H9 (cell line): ENCODE data around the gene UTP3. TPM values are rescaled to one million over a fixed set of nuclear protein-coding genes. Genes with fewer than 3 reads are reported as not detected.

Experiments used
- DNase-seq: peaks from one replicate; pipeline ENCODE4 v3.0.0-alpha.2; 2017
- H2AFZ ChIP-seq: one replicate; pipeline ENCODE4 v1.6.1; 2013; ENCODE audit warnings: mild to moderate bottlenecking, low read length, control low read depth, moderate library complexity
- H2AK5ac ChIP-seq: 2 replicates; pipeline ENCODE4 v1.6.1; 2013; ENCODE audit warnings: low read length, control low read depth, mixed read lengths; ENCODE audit not compliant: insufficient read length
- H2BK120ac ChIP-seq: one replicate; pipeline ENCODE4 v1.6.1; 2013; ENCODE audit warnings: low read depth, mild to moderate bottlenecking, low read length, control low read depth, inconsistent platforms; ENCODE audit not compliant: poor library complexity, severe bottlenecking
- H2BK12ac ChIP-seq: 2 replicates; pipeline ENCODE4 v1.6.1; 2013; ENCODE audit warnings: low read length, control low read depth, mixed read lengths, low read depth; ENCODE audit not compliant: insufficient read length
- H2BK15ac ChIP-seq: 2 replicates; pipeline ENCODE4 v1.6.1; 2013; ENCODE audit warnings: low read depth, low read length, control low read depth
- H2BK20ac ChIP-seq: one replicate; pipeline ENCODE4 v1.6.1; 2013; ENCODE audit warnings: low read depth, mild to moderate bottlenecking, low read length, control low read depth, inconsistent platforms; ENCODE audit not compliant: poor library complexity, severe bottlenecking
- H2BK5ac ChIP-seq: 2 replicates; pipeline ENCODE4 v1.6.1; 2013; ENCODE audit warnings: low read length, control low read depth, mixed read lengths; ENCODE audit not compliant: insufficient read length
- H3K14ac ChIP-seq: 2 replicates; pipeline ENCODE4 v1.6.1; 2013; ENCODE audit warnings: low read length, control low read depth; ENCODE audit not compliant: insufficient read depth
- H3K18ac ChIP-seq: 2 replicates; pipeline ENCODE4 v1.6.1; 2013; ENCODE audit warnings: low read depth, mild to moderate bottlenecking, mixed read lengths, low read length, control low read depth; ENCODE audit not compliant: insufficient read length
- H3K23ac ChIP-seq: 2 replicates; pipeline ENCODE4 v1.6.1; 2013; ENCODE audit warnings: low read length, control low read depth, mixed read lengths, low read depth; ENCODE audit not compliant: insufficient read length
- H3K23me2 ChIP-seq: 2 replicates; pipeline ENCODE4 v1.6.1; 2013; ENCODE audit warnings: low read depth, mild to moderate bottlenecking, mixed read lengths, low read length, control low read depth; ENCODE audit not compliant: insufficient read length, poor library complexity, severe bottlenecking
- H3K27ac ChIP-seq: 2 replicates; pipeline ENCODE4 v1.5.1; 2013; ENCODE audit warnings: low read length, control low read depth, mixed read lengths, low read depth; ENCODE audit not compliant: insufficient read length
- H3K27me3 ChIP-seq: 2 replicates; pipeline ENCODE4 v1.6.1; 2013; ENCODE audit warnings: low read length, control low read depth, inconsistent platforms; ENCODE audit not compliant: insufficient read depth
- H3K4ac ChIP-seq: 2 replicates; pipeline ENCODE4 v1.6.1; 2013; ENCODE audit warnings: low read depth, mild to moderate bottlenecking, control low read depth, inconsistent platforms, low read length, moderate library complexity
- H3K4me1 ChIP-seq: 2 replicates; pipeline ENCODE4 v1.6.1; 2013; ENCODE audit warnings: low read length, control low read depth, inconsistent platforms; ENCODE audit not compliant: insufficient read depth
- H3K4me2 ChIP-seq: 2 replicates; pipeline ENCODE4 v1.6.1; 2013; ENCODE audit warnings: low read length, control low read depth, mixed read lengths; ENCODE audit not compliant: insufficient read length, insufficient read depth
- H3K56ac ChIP-seq: 2 replicates; pipeline ENCODE4 v1.6.1; 2013; ENCODE audit warnings: low read depth, mild to moderate bottlenecking, mixed read lengths, low read length, control low read depth; ENCODE audit not compliant: insufficient read length
- H3K79me1 ChIP-seq: 2 replicates; pipeline ENCODE4 v1.6.1; 2013; ENCODE audit warnings: low read depth, mild to moderate bottlenecking, moderate library complexity, low read length, control low read depth, inconsistent platforms; ENCODE audit not compliant: insufficient read depth, poor library complexity, severe bottlenecking
- H3K79me2 ChIP-seq: 2 replicates; pipeline ENCODE4 v1.6.1; 2013; ENCODE audit warnings: low read length, control low read depth, inconsistent platforms; ENCODE audit not compliant: insufficient read depth
- H3K9ac ChIP-seq: 2 replicates; pipeline ENCODE4 v1.6.1; 2013; ENCODE audit warnings: low read length, control low read depth, mixed read lengths; ENCODE audit not compliant: insufficient read length; ENCODE audit errors: extremely low read depth
- H3K9me3 ChIP-seq: one replicate; pipeline ENCODE4 v1.6.1; 2013; ENCODE audit warnings: low read depth, low read length, inconsistent platforms; ENCODE audit not compliant: control insufficient read depth
- H3T11ph ChIP-seq: one replicate; pipeline ENCODE4 v1.6.1; 2013; ENCODE audit warnings: mild to moderate bottlenecking, low read length, control low read depth, inconsistent platforms
- H4K20me1 ChIP-seq: one replicate; pipeline ENCODE4 v1.6.1; 2013; ENCODE audit not compliant: control insufficient read depth, insufficient read length, insufficient read depth
- H4K5ac ChIP-seq: 2 replicates; pipeline ENCODE4 v1.6.1; 2013; ENCODE audit warnings: low read depth, mild to moderate bottlenecking, mixed read lengths, low read length, control low read depth; ENCODE audit not compliant: insufficient read length
- H4K8ac ChIP-seq: replicated peaks from 2 replicates; pipeline ENCODE4 v1.6.1; 2013; ENCODE audit warnings: low read length, control low read depth, mixed read lengths, low read depth; ENCODE audit not compliant: insufficient read length
- H4K91ac ChIP-seq: 2 replicates; pipeline ENCODE4 v1.6.1; 2013; ENCODE audit warnings: low read depth, mild to moderate bottlenecking, moderate library complexity, mixed read lengths, low read length, control low read depth; ENCODE audit not compliant: insufficient read length
- H3K27ac Mint-ChIP-seq, 3 experiments: 2 replicates in 2 of 3; 3 replicates in 1 of 3; pipeline ENCODE4 v1.8.0; 2020 to 2021; ENCODE audit warnings: mixed read lengths in 3 of 3, mild to moderate bottlenecking in 1 of 3, moderate library complexity in 1 of 3
- H3K27me3 Mint-ChIP-seq: 2 replicates; pipeline ENCODE4 v1.8.0; 2021; ENCODE audit warnings: low read depth, mild to moderate bottlenecking, moderate library complexity, mixed read lengths
- H3K36me3 Mint-ChIP-seq, 3 experiments: 2 replicates in 2 of 3; 3 replicates in 1 of 3; pipeline ENCODE4 v1.8.0; 2020 to 2021; ENCODE audit warnings: low read depth in 3 of 3, mixed read lengths in 3 of 3; ENCODE audit not compliant: insufficient read depth in 1 of 3
- H3K4me1 Mint-ChIP-seq, 2 experiments: 2 replicates each; pipeline ENCODE4 v1.8.0; 2020; ENCODE audit warnings: mixed read lengths in 2 of 2
- H3K4me3 Mint-ChIP-seq, 2 experiments: 2 replicates in 1 of 2; 3 replicates in 1 of 2; pipeline ENCODE4 v1.8.0; 2020 to 2021; ENCODE audit warnings: mild to moderate bottlenecking in 2 of 2, mixed read lengths in 2 of 2, moderate library complexity in 1 of 2
- H3K9me3 Mint-ChIP-seq, 2 experiments: 2 replicates in 1 of 2; 3 replicates in 1 of 2; pipeline ENCODE4 v1.8.0; 2020; ENCODE audit warnings: mild to moderate bottlenecking in 2 of 2, mixed read lengths in 2 of 2, moderate library complexity in 1 of 2
- CTCF ChIP-seq: fragments of 200-600 bp; sonication (generic); conservative IDR thresholded peaks from 3 replicates; pipeline ENCODE4 v1.8.0; 2021; ENCODE audit warnings: antibody characterized with exemption, mild to moderate bottlenecking
- WGBS: extraction: QIAGEN DNeasy Blood & Tissue Kit; methylation state at CpG from one replicate; pipeline ENCODE4 v1.1.7; 2013; ENCODE audit warnings: missing lambda C conversion rate, low lambda C conversion rate, mixed read lengths; ENCODE audit not compliant: insufficient read length; ENCODE audit errors: extremely low coverage; 5-methylcytosine and 5-hydroxymethylcytosine counted together
- total RNA-seq: library from RNA; stranded (reverse); gene quantifications from 2 replicates; pipeline ENCODE4 v1.2.1, GENCODE V29; 2021

UTP3 gene
- total RNA-seq, 1 experiment from 2014 or later = 49.3 TPM

- peak overlapping the region; percentile 21 for H3K18ac ChIP-seq
- H3K27ac ChIP-seq = no peak overlapping the region
- H3K9me3 Mint-ChIP-seq = no peaks in the 10 kb centered on the region
- H4K8ac ChIP-seq = no peak overlapping the region
- no peak for DNase-seq
- H2BK120ac ChIP-seq = no peak overlapping the region
- no peak for TF ChIP-seq CTCF
- H3K4me3 Mint-ChIP-seq = peak overlapping the region; percentile 76 to 86
- H3K36me3 Mint-ChIP-seq = no peaks in the 10 kb centered on the region; a peak in 1 of 7 replicates
- H4K5ac ChIP-seq = no peak overlapping the region
- no peak overlapping the region for H3T11ph ChIP-seq
- H3K56ac ChIP-seq = no peak overlapping the region
- peaks cover 23% of the 10 kb centered on the region in 2 experiments for H3K4me1 Mint-ChIP-seq
- H3K79me1 ChIP-seq = no peaks in the 10 kb centered on the region
- no peak overlapping the region for H2BK20ac ChIP-seq
- H3K4ac ChIP-seq = no peak overlapping the region
- no peak overlapping the region for H2AFZ ChIP-seq
- no peaks in the 10 kb centered on the region for H3K27me3 Mint-ChIP-seq
- H3K4me2 ChIP-seq = peak overlapping the region; percentile 80
- no peak overlapping the region for H2BK5ac ChIP-seq
- H3K23ac ChIP-seq = no peak overlapping the region
- no peak overlapping the region for H2BK12ac ChIP-seq
- H3K14ac ChIP-seq = peak overlapping the region; percentile 62; the same call in 1 of the 2 replicates
- H4K20me1 ChIP-seq = no peaks in the 10 kb centered on the region
- no peak overlapping the region for H3K27ac Mint-ChIP-seq
- H4K91ac ChIP-seq = no peak overlapping the region
- H3K9ac ChIP-seq = peak overlapping the region; percentile 37
- H2BK15ac ChIP-seq = no peak overlapping the region
- no peaks in the 10 kb centered on the region for H3K9me3 ChIP-seq
- no peak overlapping the region for H2AK5ac ChIP-seq
- H3K4me1 ChIP-seq = no peaks in the 10 kb centered on the region; the same call in 1 of the 2 replicates
- no peaks in the 10 kb centered on the region for H3K79me2 ChIP-seq
- WGBS = no CpG with 5 or more reads among the region's 39 CpGs
- no peaks in the 10 kb centered on the region for H3K23me2 ChIP-seq
- no peaks in the 10 kb centered on the region for H3K27me3 ChIP-seq
Observed at GRCh38 chr4:70704931-70705182, 16.5 kb downstream of the UTP3 start.
